OCI-LY1 (cell line): ENCODE measurements around the gene TSC1.

Experiments
- H2AFZ ChIP-seq: fragments of 200-600 bp; sonication (generic), shearing (Covaris generic); 2 replicates; pipeline ENCODE4 v1.6.0; 2014; ENCODE audit warnings: antibody characterized with exemption, mild to moderate bottlenecking, low read length
- H3F3A ChIP-seq: fragments of 200-600 bp; sonication (generic), shearing (Covaris generic); 2 replicates; pipeline ENCODE4 v1.6.0; 2014; ENCODE audit warnings: mild to moderate bottlenecking, antibody characterized with exemption, low read length, moderate library complexity; ENCODE audit not compliant: insufficient read depth
- H3K27ac ChIP-seq: fragments of 200-600 bp; sonication (generic); 2 replicates; pipeline ENCODE4 v1.5.1; 2014; ENCODE audit warnings: low read length, mixed run types, mild to moderate bottlenecking, low read depth; ENCODE audit not compliant: poor library complexity, severe bottlenecking
- H3K27me3 ChIP-seq: fragments of 200-600 bp; sonication (generic); 2 replicates; pipeline ENCODE4 v1.6.0; 2014; ENCODE audit warnings: antibody characterized with exemption, mild to moderate bottlenecking, low read length, moderate library complexity; ENCODE audit not compliant: insufficient read depth
- H3K36me3 ChIP-seq: fragments of 200-600 bp; sonication (generic); 2 replicates; pipeline ENCODE4 v1.6.1; 2014; ENCODE audit warnings: mild to moderate bottlenecking, antibody characterized with exemption, low read length, moderate library complexity, mixed read lengths; ENCODE audit not compliant: insufficient read depth
- H3K4me1 ChIP-seq: fragments of 200-600 bp; sonication (generic); 2 replicates; pipeline ENCODE4 v1.5.1; 2014; ENCODE audit warnings: mild to moderate bottlenecking, low read length, moderate library complexity; ENCODE audit not compliant: insufficient read depth, severe bottlenecking
- H3K4me2 ChIP-seq: fragments of 200-600 bp; sonication (generic), shearing (Covaris generic); 2 replicates; pipeline ENCODE4 v1.6.1; 2014; ENCODE audit warnings: low read length
- H3K4me3 ChIP-seq: fragments of 200-600 bp; sonication (generic); 2 replicates; pipeline ENCODE4 v1.5.1; 2014; ENCODE audit warnings: low read length, low read depth, mild to moderate bottlenecking, mixed read lengths; ENCODE audit not compliant: poor library complexity, severe bottlenecking
- H3K79me2 ChIP-seq: fragments of 200-600 bp; shearing (Covaris generic); 2 replicates; pipeline ENCODE4 v1.6.1; 2016; ENCODE audit warnings: mixed run types, low read length, mixed read lengths; ENCODE audit not compliant: insufficient read depth
- H3K9ac ChIP-seq: fragments of 200-600 bp; sonication (generic), shearing (Covaris generic); 2 replicates; pipeline ENCODE4 v1.6.1; 2014; ENCODE audit warnings: mild to moderate bottlenecking, low read length, mixed read lengths
- H3K9me2 ChIP-seq: fragments of 200-600 bp; sonication (generic), shearing (Covaris generic); 2 replicates; pipeline ENCODE4 v1.6.1; 2014; ENCODE audit warnings: low read depth, mild to moderate bottlenecking, low read length, mixed read lengths
- H3K9me3 ChIP-seq: fragments of 200-600 bp; shearing (Covaris generic); 2 replicates; pipeline ENCODE4 v1.6.1; 2014; ENCODE audit warnings: low read length, mixed read lengths
- H4K20me1 ChIP-seq: fragments of 200-600 bp; sonication (generic), shearing (Covaris generic); 2 replicates; pipeline ENCODE4 v1.6.0; 2016; ENCODE audit warnings: mild to moderate bottlenecking, low read length; ENCODE audit not compliant: insufficient read depth
- CTCF ChIP-seq: fragments of 200-600 bp; sonication (generic), shearing (Covaris generic); IDR thresholded peaks from 2 replicates; pipeline ENCODE4 v1.5.1; 2017; ENCODE audit warnings: mild to moderate bottlenecking, antibody characterized with exemption, low read length, moderate library complexity, mixed read lengths
- EZH2 ChIP-seq: fragments of 200-600 bp; sonication (generic), shearing (Covaris generic); IDR thresholded peaks from 2 replicates; pipeline ENCODE4 v1.8.0; 2017; ENCODE audit warnings: borderline replicate concordance, mixed run types, mild to moderate bottlenecking, antibody characterized with exemption, low read length, moderate library complexity, mixed read lengths

The TSC1 gene

GRCh38 chr9:132945186-132946130 is 1.0 kb upstream of the TSC1 start:
- H3K36me3 ChIP-seq, result no peaks in the 10 kb centered on the region
- peak overlapping the region; percentile 65; the same call in 1 of the 2 replicates for H2AFZ ChIP-seq
- H3K4me3 ChIP-seq, result peak overlapping the region; percentile 96
- no peaks in the 10 kb centered on the region for H4K20me1 ChIP-seq
- H3K9me2 ChIP-seq, result no peaks in the 10 kb centered on the region
- no peaks in the 10 kb centered on the region for H3K27me3 ChIP-seq
- peaks cover 43% of the 10 kb centered on the region for H3K4me1 ChIP-seq
- TF ChIP-seq EZH2 (no peak), CTCF (no peak)
- no peak overlapping the region for H3K27ac ChIP-seq
- H3K79me2 ChIP-seq, result peaks cover 30% of the 10 kb centered on the region
- no peaks in the 10 kb centered on the region for H3K9me3 ChIP-seq
- peak overlapping the region; percentile 81 for H3K4me2 ChIP-seq
- H3F3A ChIP-seq, result 0 out of 2 replicates have a peak, but pooled peaks cover 2% of the 10 kb centered on the region
- peak overlapping the region; percentile 68 for H3K9ac ChIP-seq

DNA sequence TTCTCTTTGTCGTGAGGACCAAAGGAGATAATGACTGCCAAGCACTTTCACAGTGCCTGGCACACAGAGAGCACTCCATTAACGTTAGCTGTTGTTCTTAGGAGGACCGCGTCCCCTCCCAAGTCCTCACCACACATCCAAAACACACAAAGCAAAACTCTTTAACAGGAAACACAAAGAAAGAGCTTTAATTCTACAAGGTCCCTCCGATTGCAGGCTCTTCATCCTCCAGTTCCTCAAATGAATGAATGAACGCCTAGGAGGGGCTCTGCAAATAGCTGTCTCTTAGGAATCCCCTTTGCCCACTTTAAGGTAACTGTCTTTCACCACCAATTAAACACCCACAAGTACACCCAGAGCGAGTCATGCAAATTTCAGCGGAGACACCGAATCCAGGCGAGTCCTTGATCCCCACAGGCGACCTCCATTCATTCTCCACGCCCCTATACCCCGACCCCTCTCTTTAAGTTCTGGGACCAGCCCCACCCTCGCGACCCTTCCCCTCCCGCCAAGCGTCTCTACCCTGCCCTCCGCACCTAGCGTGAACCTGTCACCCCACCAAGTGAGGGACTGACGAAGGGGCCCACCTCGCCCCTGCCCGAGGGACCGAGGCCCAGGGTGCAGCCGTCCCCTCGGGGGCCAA is 644 bp downstream of the TSC1 start:
- Histone ChIP-seq H3K9ac (peak overlapping the region; percentile 76), H3K4me2 (peak overlapping the region; percentile 70), H3K9me2 (no peaks in the 10 kb centered on the region), H2AFZ (no peak overlapping the region), H3K4me3 (peak overlapping the region; percentile 96), H3F3A (0 out of 2 replicates have a peak, but pooled peaks cover 2% of the 10 kb centered on the region), H3K79me2 (peaks cover 38% of the 10 kb centered on the region), H3K27ac (peak overlapping the region; percentile 81), H3K9me3 (no peaks in the 10 kb centered on the region), H3K4me1 (peaks cover 43% of the 10 kb centered on the region), H4K20me1 (no peaks in the 10 kb centered on the region), H3K36me3 (no peaks in the 10 kb centered on the region), H3K27me3 (no peaks in the 10 kb centered on the region)
- no peak for TF ChIP-seq CTCF
- no peak for TF ChIP-seq EZH2

- Histone ChIP-seq H3K9ac (peak overlapping the region; percentile 76), H4K20me1 (no peaks in the 10 kb centered on the region), H3K27me3 (no peaks in the 10 kb centered on the region), H3F3A (0 out of 2 replicates have a peak, but pooled peaks cover 2% of the 10 kb centered on the region), H3K27ac (peak overlapping the region; percentile 81), H3K9me2 (no peaks in the 10 kb centered on the region), H3K9me3 (no peaks in the 10 kb centered on the region), H2AFZ (no peak overlapping the region), H3K4me1 (peaks cover 43% of the 10 kb centered on the region), H3K79me2 (peaks cover 45% of the 10 kb centered on the region), H3K36me3 (no peaks in the 10 kb centered on the region), H3K4me2 (peak overlapping the region; percentile 70), H3K4me3 (peak overlapping the region; percentile 96)
- no peak for TF ChIP-seq CTCF
- TF ChIP-seq EZH2, result no peak
Observed at GRCh38 chr9:132942541-132943182, 1.8 kb downstream of the TSC1 start.
